SIG-M5 treated with dmso at 0.1 percent for 504 hours (cell line): ENCODE data around the gene UQCC3.
"Not testable (repeated sequence)": the region's sequence is repeated elsewhere in the genome, so short reads cannot be mapped to it uniquely, and the experiment has no call there.

ENCODE experiments used
- DNase-seq: peaks from one replicate; lab custom pipeline; 2025; ENCODE audit not compliant: unreplicated experiment; lab: John Stamatoyannopoulos, UW

UQCC3 gene

GRCh38 chr11:62671608-62672389, at the start of gene UQCC3, which contains the start of gene LBHD1:
Gene UQCC3 (plus strand): TSS chr11:62671673. CDS start chr11:62671746, 73 bp downstream.
Gene LBHD1 (minus strand): TSS chr11:62672267. CDS start chr11:62670031, 2,236 bp downstream.
- peak; percentile 94 for DNase-seq

GRCh38 chr11:62622476-62623089, 48.9 kb upstream of the UQCC3 start:
- no peak for DNase-seq

GRCh38 chr11:62627713-62628112, 43.8 kb upstream of the UQCC3 start:
- peak; percentile 12 for DNase-seq

GRCh38 chr11:62632492-62632891, 39.0 kb upstream of the UQCC3 start:
- DNase-seq, result no peak

GRCh38 chr11:62644220-62644619, 27.3 kb upstream of the UQCC3 start:
- peak; percentile 16 for DNase-seq

- DNase-seq, result no peak
Measured at GRCh38 chr11:62645671-62645945, 25.9 kb upstream of the UQCC3 start.

- DNase-seq, result peak; percentile 97
Measured at GRCh38 chr11:62645946-62646824, 25.3 kb upstream of the UQCC3 start, which contains the start of gene GANAB. Gene GANAB (minus strand): TSS chr11:62646613. CDS start chr11:62646599, 14 bp downstream.

- no peak for DNase-seq
Measured at GRCh38 chr11:62646825-62647608, 24.5 kb upstream of the UQCC3 start.

- no peak for DNase-seq
Measured at GRCh38 chr11:62647609-62648005, 23.9 kb upstream of the UQCC3 start.

GRCh38 chr11:62648185-62648966, 23.1 kb upstream of the UQCC3 start:
- DNase-seq, result no peak

GRCh38 chr11:62648967-62649364, 22.5 kb upstream of the UQCC3 start:
- DNase-seq, result no peak

GRCh38 chr11:62649486-62649885, 22.0 kb upstream of the UQCC3 start:
- no peak for DNase-seq

- DNase-seq, result not testable (repeated sequence)
Measured at GRCh38 chr11:62650283-62650682, 21.2 kb upstream of the UQCC3 start.

GRCh38 chr11:62652161-62653006, 19.1 kb upstream of the UQCC3 start:
- DNase-seq, result no peak

GRCh38 chr11:62654297-62654696, 17.2 kb upstream of the UQCC3 start:
- no peak for DNase-seq

GRCh38 chr11:62656796-62657429, 14.6 kb upstream of the UQCC3 start:
- DNase-seq, result peak; percentile 33

- DNase-seq, result peak; percentile 70
Measured at GRCh38 chr11:62664405-62665074, 6.9 kb upstream of the UQCC3 start.

GRCh38 chr11:62665075-62665598, 6.3 kb upstream of the UQCC3 start, which contains the start of the genes C11orf98 and CSKMT:
Gene C11orf98 (minus strand): TSS chr11:62665210. CDS start chr11:62665169, 41 bp downstream.
Gene CSKMT (plus strand): TSS chr11:62665312. CDS start chr11:62665880, 568 bp downstream.
- DNase-seq, result peak; percentile 91
